Caco-2 (cell line): Measurements from ENCODE around the gene UBE2F. TPM values are rescaled to one million over a fixed set of nuclear protein-coding genes. Genes with fewer than 3 reads are reported as not detected.

Experiments
- BruUV-seq: library from RNA; stranded (reverse); fragments of 400-500 nt; replicated peaks from 2 replicates; lab custom pipeline; 2021; lab: Mats Ljungman, UMichigan
- CTCF ChIA-PET: fragments of 300-600 bp; sonication (Branson Sonifier 250); formaldehyde crosslinking; loops from one replicate; lab custom pipeline; 2022; ENCODE audit warnings: antibody characterized with exemption; lab: Charles Lee
- POLR2A ChIA-PET: fragments of 300-600 bp; sonication (Branson Sonifier 250); formaldehyde crosslinking; loops from one replicate; lab custom pipeline; 2022; ENCODE audit warnings: antibody characterized with exemption; lab: Charles Lee
- DNase-seq, 2 experiments: peaks; one replicate each; pipeline versions ENCODE4 v3.0.0 to v3.0.0-alpha.2; 2020 to 2022
- H3K27me3 ChIP-seq: replicated peaks from 2 replicates; pipeline ENCODE4 v1.6.0; 2011; ENCODE audit warnings: low read length; ENCODE audit not compliant: control insufficient read depth, insufficient read depth
- H3K36me3 ChIP-seq: 2 replicates; pipeline ENCODE4 v1.5.1; 2011; ENCODE audit warnings: low read length; ENCODE audit not compliant: control insufficient read depth, insufficient read depth
- H3K4me1 ChIP-seq: fragments of 250-450 bp; sonication (Bioruptor Pico); 2 replicates; pipeline ENCODE4 v1.5.1; 2020; ENCODE audit warnings: mild to moderate bottlenecking
- H3K4me3 ChIP-seq: 2 replicates; pipeline ENCODE4 v1.5.1; 2011; ENCODE audit warnings: low read depth, mild to moderate bottlenecking, control low read depth, low read length
- H3K9me3 ChIP-seq: fragments of 250-450 bp; sonication (Bioruptor Pico); 2 replicates; pipeline ENCODE4 v1.5.1; 2020; ENCODE audit warnings: mild to moderate bottlenecking, moderate library complexity
- H3K27ac Mint-ChIP-seq: one replicate; pipeline ENCODE4 v1.8.0; 2022; ENCODE audit warnings: mixed read lengths; ENCODE audit not compliant: unreplicated experiment
- H3K27me3 Mint-ChIP-seq: one replicate; pipeline ENCODE4 v1.8.0; 2022; ENCODE audit warnings: mixed read lengths; ENCODE audit not compliant: insufficient read depth, unreplicated experiment
- H3K36me3 Mint-ChIP-seq: one replicate; pipeline ENCODE4 v1.8.0; 2022; ENCODE audit warnings: mild to moderate bottlenecking, mixed read lengths; ENCODE audit not compliant: insufficient read depth, unreplicated experiment
- H3K4me1 Mint-ChIP-seq: one replicate; pipeline ENCODE4 v1.8.0; 2022; ENCODE audit warnings: low read depth, mixed read lengths; ENCODE audit not compliant: unreplicated experiment
- H3K4me3 Mint-ChIP-seq: one replicate; pipeline ENCODE4 v1.8.0; 2022; ENCODE audit warnings: mild to moderate bottlenecking, moderate library complexity, mixed read lengths; ENCODE audit not compliant: unreplicated experiment
- H3K9me3 Mint-ChIP-seq: one replicate; pipeline ENCODE4 v1.8.0; 2022; ENCODE audit warnings: mixed read lengths; ENCODE audit not compliant: unreplicated experiment
- intact Hi-C: fragments of 100-400 bp; cut with micrococcal nuclease; formaldehyde crosslinking; loops from one replicate; pipeline ENCODE4 v1.10.0; 2022; ENCODE audit not compliant: unreplicated experiment
- total RNA-seq: library from RNA; stranded (reverse); gene quantifications from 2 replicates; pipeline ENCODE4 v1.2.3, GENCODE V29; 2022
- TF ChIP-seq, protein P1 (sequence below), 2 experiments: fragments of 200-600 bp in 1 of 2; IDR thresholded peaks; 1 replicate in 1 of 2; 2 replicates in 1 of 2; pipeline versions ENCODE4 v1.5.1 to v1.8.0; 2011 to 2022; ENCODE audit warnings: antibody characterized with exemption in 1 of 2, control low read depth in 1 of 2, inconsistent platforms in 1 of 2, low read depth in 1 of 2, low read length in 1 of 2, mild to moderate bottlenecking in 1 of 2, moderate library complexity in 1 of 2; ENCODE audit not compliant: insufficient read depth in 1 of 2, severe bottlenecking in 1 of 2, unreplicated experiment in 1 of 2

Gene UBE2F
- total RNA-seq, 1 experiment from 2014 or later: 38.9 TPM

GRCh38 chr2:237932731-237933131 lies 34.1 kb upstream of the UBE2F start:
- Histone ChIP-seq H3K4me1 (no peaks in the 10 kb centered on the region), H3K4me3 (no peak overlapping the region), H3K9me3 (no peaks in the 10 kb centered on the region), H3K27me3 (no peaks in the 10 kb centered on the region), H3K36me3 (no peaks in the 10 kb centered on the region)
- ChIA-PET POLR2A (no interaction called here), CTCF (no interaction called here)
- intact Hi-C loops: no loop called here
- H3K4me3 Mint-ChIP-seq: no peak overlapping the region
- no TSS peak for BruUV-seq
- no peak for DNase-seq
- H3K4me1 Mint-ChIP-seq: no peaks in the 10 kb centered on the region
- no peak overlapping the region for H3K27ac Mint-ChIP-seq
- no peaks in the 10 kb centered on the region for H3K36me3 Mint-ChIP-seq
- peaks cover 7% of the 10 kb centered on the region for H3K9me3 Mint-ChIP-seq
- TF ChIP-seq, protein P1, sequence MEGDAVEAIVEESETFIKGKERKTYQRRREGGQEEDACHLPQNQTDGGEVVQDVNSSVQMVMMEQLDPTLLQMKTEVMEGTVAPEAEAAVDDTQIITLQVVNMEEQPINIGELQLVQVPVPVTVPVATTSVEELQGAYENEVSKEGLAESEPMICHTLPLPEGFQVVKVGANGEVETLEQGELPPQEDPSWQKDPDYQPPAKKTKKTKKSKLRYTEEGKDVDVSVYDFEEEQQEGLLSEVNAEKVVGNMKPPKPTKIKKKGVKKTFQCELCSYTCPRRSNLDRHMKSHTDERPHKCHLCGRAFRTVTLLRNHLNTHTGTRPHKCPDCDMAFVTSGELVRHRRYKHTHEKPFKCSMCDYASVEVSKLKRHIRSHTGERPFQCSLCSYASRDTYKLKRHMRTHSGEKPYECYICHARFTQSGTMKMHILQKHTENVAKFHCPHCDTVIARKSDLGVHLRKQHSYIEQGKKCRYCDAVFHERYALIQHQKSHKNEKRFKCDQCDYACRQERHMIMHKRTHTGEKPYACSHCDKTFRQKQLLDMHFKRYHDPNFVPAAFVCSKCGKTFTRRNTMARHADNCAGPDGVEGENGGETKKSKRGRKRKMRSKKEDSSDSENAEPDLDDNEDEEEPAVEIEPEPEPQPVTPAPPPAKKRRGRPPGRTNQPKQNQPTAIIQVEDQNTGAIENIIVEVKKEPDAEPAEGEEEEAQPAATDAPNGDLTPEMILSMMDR (IDR thresholded peaks at IDR 0.05; ENCODE audit: insufficient read depth in 1 of 2, low read depth in 1 of 2, low read length in 1 of 2, severe bottlenecking in 1 of 2, unreplicated experiment in 1 of 2): no peak
- H3K27me3 Mint-ChIP-seq: no peaks in the 10 kb centered on the region

DNA sequence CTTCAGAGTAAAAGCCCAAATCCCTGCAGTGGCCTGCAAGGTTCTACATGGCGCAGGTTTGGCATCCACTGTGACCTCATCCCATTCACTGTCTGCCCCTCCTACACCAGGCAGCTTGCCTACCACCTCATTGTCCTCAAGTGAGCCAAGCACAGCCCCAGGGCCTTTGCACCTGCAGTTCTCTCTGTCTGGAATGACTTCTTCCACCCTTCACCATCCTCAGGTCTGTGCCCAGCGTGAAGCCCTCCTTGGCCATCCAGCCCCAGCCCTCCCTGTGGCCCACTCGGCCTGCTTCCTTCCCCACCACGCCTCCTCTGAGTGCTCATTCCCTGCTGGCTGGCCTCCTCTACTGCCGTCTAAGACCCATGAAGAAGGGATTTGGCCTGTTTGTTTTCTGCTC lies 32.6 kb upstream of the UBE2F start:
- no peaks in the 10 kb centered on the region for H3K27me3 Mint-ChIP-seq
- peaks cover 3% of the 10 kb centered on the region for H3K4me1 Mint-ChIP-seq
- CTCF ChIA-PET: no interaction called here
- no peaks in the 10 kb centered on the region for H3K36me3 Mint-ChIP-seq
- no peak overlapping the region for H3K4me3 Mint-ChIP-seq
- Histone ChIP-seq H3K4me1 (no peaks in the 10 kb centered on the region), H3K36me3 (no peaks in the 10 kb centered on the region), H3K9me3 (no peaks in the 10 kb centered on the region), H3K4me3 (no peak overlapping the region), H3K27me3 (no peaks in the 10 kb centered on the region)
- no peak overlapping the region for H3K27ac Mint-ChIP-seq
- TF ChIP-seq, protein P1 (IDR thresholded peaks at IDR 0.05; ENCODE audit: insufficient read depth in 1 of 2, low read depth in 1 of 2, low read length in 1 of 2, severe bottlenecking in 1 of 2, unreplicated experiment in 1 of 2): no peak
- DNase-seq: no peak
- BruUV-seq: no TSS peak
- H3K9me3 Mint-ChIP-seq: peaks cover 7% of the 10 kb centered on the region
- intact Hi-C loops: no loop called here
- POLR2A ChIA-PET: no interaction called here

- H3K36me3 Mint-ChIP-seq: no peaks in the 10 kb centered on the region
- Histone ChIP-seq H3K9me3 (no peaks in the 10 kb centered on the region), H3K36me3 (no peaks in the 10 kb centered on the region), H3K4me3 (no peak overlapping the region), H3K27me3 (no peaks in the 10 kb centered on the region), H3K4me1 (peaks cover 8% of the 10 kb centered on the region)
- no peaks in the 10 kb centered on the region for H3K27me3 Mint-ChIP-seq
- H3K9me3 Mint-ChIP-seq: no peaks in the 10 kb centered on the region
- H3K4me1 Mint-ChIP-seq: peaks cover 9% of the 10 kb centered on the region
- TF ChIP-seq, protein P1 (IDR thresholded peaks at IDR 0.05; ENCODE audit: insufficient read depth in 1 of 2, low read depth in 1 of 2, low read length in 1 of 2, severe bottlenecking in 1 of 2, unreplicated experiment in 1 of 2): no peak
- H3K4me3 Mint-ChIP-seq: no peak overlapping the region
- intact Hi-C loops: no loop called here
- BruUV-seq: no TSS peak
- ChIA-PET POLR2A (no interaction called here), CTCF (no interaction called here)
- no peak overlapping the region for H3K27ac Mint-ChIP-seq
- no peak for DNase-seq
These were observed 30.9 kb upstream of the UBE2F start for GRCh38 chr2:237935740-237936452.
